G401 (cell line): Measurements from ENCODE around the gene PRKCH. TPM values are rescaled to one million over a fixed set of nuclear protein-coding genes. Genes with fewer than 3 reads are reported as not detected.

Source experiments
- DNase-seq: peaks from one replicate; pipeline ENCODE4 v3.0.0-alpha.2; 2015; ENCODE audit warnings: low spot score
- in situ Hi-C: cut with HindIII; loops from 2 replicates; pipeline ENCODE4 v1.10.0; 2016; ENCODE audit warnings: low sequenced_read_pairs, mixed read lengths
- total RNA-seq: library from RNA; depleted of rRNA; stranded (reverse); fragments of >200 nt; shearing (Covaris generic); gene quantifications from 2 replicates; pipeline ENCODE4 v1.2.3, GENCODE V29; 2014

The PRKCH gene
- total RNA-seq, 1 experiment from 2014 or later = not detected

DNA sequence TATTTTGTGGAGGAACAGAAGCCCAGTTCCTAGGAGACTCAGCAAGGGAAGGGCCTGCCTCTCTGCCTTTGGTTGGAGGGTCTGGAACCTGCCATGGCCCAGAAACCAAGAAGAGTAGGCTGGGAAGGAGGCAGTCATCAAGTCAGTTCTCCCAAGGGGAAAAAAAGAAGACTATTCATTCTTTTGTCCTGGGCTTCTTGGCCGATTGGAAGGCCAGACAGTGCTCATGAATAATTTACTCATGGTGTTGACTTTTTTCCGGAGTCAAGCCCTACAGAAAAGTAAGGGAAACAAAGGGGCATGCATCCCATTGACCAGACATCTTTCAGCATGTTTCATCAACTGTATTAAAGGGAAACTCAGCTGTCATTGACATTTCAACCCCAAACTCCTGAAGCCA is 168.1 kb downstream of the PRKCH start:
- no peak for DNase-seq
- in situ Hi-C loops = no loop called here

- no peak for DNase-seq
- in situ Hi-C loops = no loop called here
Observed at GRCh38 chr14:61489932-61490331, 168.6 kb downstream of the PRKCH start.

DNA sequence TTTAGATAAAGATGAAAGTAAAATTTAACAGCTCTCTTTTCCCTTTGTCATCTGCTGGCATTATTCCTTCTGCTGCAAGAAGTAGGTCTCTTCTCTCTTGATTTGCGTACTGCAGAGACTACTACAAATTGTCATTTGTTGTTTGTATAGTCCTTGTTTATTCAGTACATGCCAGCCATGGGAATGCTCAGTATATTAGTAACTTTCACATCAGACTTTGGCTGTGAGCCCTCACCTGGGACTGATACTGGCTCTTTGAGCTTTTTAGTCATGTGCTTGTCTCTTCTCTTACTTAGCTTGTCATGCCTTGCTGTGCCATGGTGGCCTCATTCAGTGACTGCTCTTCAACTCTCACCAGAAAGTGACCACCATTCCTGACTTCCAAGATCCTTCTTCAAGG is 169.8 kb downstream of the PRKCH start:
- no peak for DNase-seq
- in situ Hi-C loops = no loop called here

DNA sequence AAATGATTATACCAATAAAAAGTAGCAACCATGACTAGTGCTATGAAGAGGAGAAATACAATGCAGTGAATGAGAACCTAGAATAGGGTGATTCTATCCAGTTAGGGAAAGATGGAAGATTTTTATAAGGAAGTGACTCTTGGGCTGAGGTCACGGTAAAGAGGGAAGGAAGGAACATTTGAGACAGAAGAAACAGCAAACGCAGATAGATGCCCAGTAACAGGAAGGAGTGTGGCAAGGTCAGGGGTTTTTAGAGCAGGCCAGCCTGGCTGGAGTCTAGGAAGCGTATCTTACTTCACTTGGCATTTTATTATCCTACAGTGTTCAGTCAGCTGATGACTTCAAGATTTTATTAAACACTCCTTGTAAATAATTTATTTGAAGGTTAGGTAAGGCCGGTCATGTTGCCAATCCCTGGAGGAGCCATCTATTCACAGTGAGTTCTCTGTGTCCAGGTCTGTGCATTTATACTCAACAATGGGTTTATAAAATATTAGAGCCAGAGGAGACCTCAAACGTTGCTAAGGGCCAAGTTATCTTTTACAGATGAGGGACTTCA is 170.6 kb downstream of the PRKCH start:
- no peak for DNase-seq
- in situ Hi-C loops = no loop called here

DNA sequence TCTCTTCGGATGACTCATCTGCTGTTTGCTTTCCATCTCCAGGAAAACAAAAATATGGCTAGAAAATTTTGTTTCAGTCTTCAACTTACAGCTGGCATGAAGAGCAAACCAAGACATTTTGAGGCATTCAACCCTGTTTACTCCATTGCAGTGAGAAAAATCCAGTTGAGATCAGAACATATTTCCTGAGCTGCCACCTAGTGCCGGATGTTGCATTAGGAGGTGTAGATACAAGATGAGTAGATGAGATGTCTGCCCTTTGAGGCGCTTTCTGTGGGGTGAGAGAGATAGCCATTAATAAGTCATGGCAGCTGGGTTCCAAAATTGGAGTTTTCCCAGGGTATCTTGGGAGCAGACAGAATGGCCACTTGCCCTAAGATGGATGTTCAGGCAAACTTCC is 171.1 kb downstream of the PRKCH start:
- DNase-seq = no peak
- in situ Hi-C loops = no loop called here

GRCh38 chr14:61493239-61493638 is 171.9 kb downstream of the PRKCH start:
- DNase-seq = no peak
- in situ Hi-C loops = no loop called here

GRCh38 chr14:61494018-61494417 is 172.6 kb downstream of the PRKCH start:
- in situ Hi-C loops = no loop called here
- no peak for DNase-seq

GRCh38 chr14:61495809-61496208 is 174.4 kb downstream of the PRKCH start:
- in situ Hi-C loops = no loop called here
- no peak for DNase-seq

DNA sequence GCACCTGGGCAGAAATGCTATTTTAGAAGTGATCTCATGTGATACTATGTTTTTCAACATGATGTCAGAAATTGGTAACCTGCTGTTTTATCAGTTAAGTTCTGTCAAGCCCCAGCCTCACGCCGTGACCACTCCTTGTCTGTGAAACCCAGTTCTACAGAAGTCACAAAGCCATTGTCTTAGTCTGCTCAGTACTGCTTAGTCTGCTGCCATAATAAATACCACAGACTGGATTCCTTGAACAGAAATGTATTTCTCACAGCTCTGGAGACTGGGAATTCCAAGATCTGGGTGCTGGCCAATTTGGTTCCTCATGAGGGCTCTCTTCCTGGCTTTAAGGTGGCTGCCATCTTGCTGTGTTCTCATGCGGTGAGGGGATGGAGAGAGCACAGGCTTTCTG is 176.9 kb downstream of the PRKCH start:
- DNase-seq = no peak
- in situ Hi-C loops = no loop called here

- no peak for DNase-seq
- in situ Hi-C loops = no loop called here
Observed at GRCh38 chr14:61498811-61499210, 177.4 kb downstream of the PRKCH start.

GRCh38 chr14:61499991-61500390 is 178.6 kb downstream of the PRKCH start:
- in situ Hi-C loops = no loop called here
- DNase-seq = no peak

- in situ Hi-C loops = no loop called here
- no peak for DNase-seq
Observed at GRCh38 chr14:61501714-61502458, 180.5 kb downstream of the PRKCH start.

- DNase-seq = no peak
- in situ Hi-C loops = no loop called here
Observed at GRCh38 chr14:61502459-61503093, 181.2 kb downstream of the PRKCH start.

DNA sequence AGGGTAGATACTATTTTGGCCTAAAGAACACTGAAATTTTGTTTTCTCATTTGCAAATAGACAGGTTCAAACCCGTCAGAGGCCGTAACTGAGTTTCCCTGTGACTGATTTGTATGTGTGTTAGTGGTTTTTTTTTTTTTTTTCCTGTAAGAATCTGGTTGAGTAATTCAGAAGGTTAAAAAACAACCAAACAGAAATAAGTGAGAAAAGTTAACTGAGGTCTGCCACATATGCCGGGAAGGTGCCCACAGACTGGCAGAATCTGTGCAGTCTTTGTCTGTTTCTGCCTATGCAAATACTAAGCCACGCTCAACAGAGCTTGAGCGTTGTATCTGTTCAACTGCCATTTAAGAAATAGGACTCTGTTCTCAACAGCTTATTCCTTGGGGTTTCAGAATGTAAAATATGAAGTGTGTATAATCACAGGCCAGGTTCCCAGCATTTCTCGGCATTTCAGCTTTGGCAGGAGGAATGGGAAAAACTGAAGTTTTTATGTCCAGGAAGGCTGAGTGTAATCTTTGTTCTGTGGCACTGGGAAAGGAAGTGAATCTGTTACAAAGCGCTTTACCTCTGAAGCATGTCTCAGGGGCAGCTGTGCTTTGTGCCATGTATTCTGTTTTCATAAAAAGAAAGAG is 181.9 kb downstream of the PRKCH start:
- DNase-seq = no peak
- in situ Hi-C loops = no loop called here

DNA sequence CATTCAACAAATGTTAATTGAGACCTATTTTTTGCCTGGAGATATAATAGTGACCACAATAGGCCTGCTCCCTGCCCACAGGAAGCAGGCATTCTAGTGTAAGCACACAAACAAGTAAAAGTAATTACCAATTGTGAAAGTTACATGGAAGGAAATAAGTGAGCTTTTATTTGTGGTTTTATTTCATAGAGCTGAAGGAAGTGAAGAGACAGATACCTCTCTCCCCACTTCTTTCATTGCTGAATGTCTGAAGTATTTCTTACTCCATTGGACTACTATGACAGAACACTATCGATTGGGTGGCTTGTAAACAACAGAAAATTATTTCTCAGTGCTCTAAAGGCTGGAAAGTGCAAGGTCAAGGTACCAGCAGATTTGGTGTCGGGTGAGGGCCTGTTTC is 183.5 kb downstream of the PRKCH start:
- DNase-seq = no peak
- in situ Hi-C loops = no loop called here

- peak; percentile 59 for DNase-seq
Observed at GRCh38 chr14:61505815-61506809, 184.7 kb downstream of the PRKCH start.

GRCh38 chr14:61508526-61508925 is 187.1 kb downstream of the PRKCH start:
- DNase-seq = no peak

More at GRCh38 chr14:61505815-61506809, 184.7 kb downstream of the PRKCH start:
- in situ Hi-C loops = no loop called here

GRCh38 chr14:61510736-61511557 is 189.6 kb downstream of the PRKCH start:
- in situ Hi-C loops = no loop called here
- peak; percentile 94 for DNase-seq

More at GRCh38 chr14:61508526-61508925, 187.1 kb downstream of the PRKCH start:
- in situ Hi-C loops = no loop called here
